NOMO-1 (cell line): Measurements from ENCODE around the gene NCOR1.
"Not testable (repeated sequence)": the region's sequence is repeated elsewhere in the genome, so short reads cannot be mapped to it uniquely, and the experiment has no call there.

Source experiments
- DNase-seq, 2 experiments: peaks; one replicate each; lab custom pipeline; 2025; ENCODE audit not compliant: unreplicated experiment in 2 of 2; lab: John Stamatoyannopoulos, UW

NCOR1 gene

DNA sequence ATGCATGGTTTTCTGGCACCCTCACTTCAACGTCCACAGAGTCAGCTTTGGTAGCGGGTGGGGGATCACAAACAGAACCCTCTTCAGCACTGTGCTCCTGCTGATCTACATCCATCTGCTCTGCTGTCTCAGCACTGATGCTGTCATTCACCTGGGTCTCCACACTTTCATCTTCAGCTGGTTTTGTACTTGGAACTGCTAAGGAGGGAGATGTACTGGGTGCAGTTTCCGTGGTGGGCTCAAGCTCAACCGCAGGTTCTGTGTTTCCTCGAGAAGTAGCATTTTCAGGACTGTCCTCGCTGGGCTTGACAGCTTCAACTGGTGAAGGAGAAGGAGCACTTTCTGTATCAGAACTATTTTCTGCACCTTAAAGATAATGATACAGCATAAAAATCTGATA, 113.9 kb downstream of the NCOR1 start:
- DNase-seq, result no peak

DNA sequence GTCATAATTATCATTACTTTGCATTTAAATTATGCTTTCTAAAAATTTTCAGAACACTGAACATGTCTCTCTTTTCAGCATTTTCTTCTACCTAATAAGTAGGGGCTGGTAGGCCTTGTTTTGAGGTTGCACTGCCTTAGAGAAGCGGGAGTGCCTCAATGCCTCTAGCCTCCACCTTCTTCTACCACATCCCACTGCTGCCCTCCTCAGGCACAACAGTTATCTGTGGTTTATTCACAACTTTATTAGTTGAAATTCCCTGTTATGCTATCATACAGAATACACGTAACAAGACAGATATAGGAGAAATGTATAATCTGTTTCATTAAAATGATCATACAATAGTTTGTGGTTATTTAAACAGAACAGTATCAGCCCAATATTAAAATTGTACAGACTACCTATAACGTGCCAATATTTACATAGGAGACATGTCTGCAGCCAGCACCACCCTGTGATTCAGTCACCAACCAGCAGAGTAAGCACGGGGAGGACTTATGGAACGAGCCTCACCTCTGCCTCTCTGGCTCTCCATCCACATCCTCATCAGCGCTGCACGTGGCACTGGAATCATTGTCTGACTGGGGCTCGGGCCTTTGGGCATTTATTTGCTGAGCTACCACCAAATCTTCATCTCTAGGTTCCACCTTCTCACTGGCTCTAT, 114.5 kb downstream of the NCOR1 start:
- no peak for DNase-seq

DNA sequence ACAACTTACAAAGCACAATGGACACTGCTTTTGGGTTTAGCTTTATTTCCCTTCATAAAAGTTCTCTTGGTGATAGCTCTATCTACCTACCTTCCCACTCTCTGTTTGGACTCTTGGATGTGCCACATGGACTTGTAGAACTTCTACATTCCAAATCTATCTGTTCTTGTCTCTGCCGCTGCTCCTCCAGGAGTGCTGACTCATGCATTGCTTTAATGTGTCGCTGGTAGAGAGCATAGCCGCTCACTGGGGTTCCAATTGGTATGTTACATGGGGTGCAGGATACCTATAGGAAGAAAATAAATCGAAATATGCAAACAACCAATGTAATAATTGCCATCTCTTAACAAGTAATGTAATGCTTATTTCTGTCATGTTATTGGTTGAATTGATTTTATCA, 123.6 kb downstream of the NCOR1 start:
- DNase-seq, result no peak

DNA sequence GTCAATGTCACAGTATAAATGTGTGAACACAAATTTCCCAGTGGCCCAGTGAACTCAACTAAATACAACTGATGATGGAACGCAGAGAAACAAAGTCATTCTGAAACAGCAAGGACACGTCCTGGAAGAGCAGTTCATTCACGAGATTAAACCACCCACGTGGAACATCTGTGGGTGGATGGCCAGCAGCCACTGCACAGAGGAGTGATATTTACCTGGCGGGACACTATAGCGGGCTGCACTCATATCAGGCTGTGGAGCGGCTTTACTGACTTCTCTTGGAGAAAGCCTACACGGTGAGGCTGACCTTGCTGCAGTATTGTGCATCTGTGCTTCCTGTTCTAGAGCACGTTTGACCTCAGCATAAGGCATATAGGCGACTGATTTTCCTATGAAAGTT, 128.4 kb downstream of the NCOR1 start:
- DNase-seq, result no peak

DNA sequence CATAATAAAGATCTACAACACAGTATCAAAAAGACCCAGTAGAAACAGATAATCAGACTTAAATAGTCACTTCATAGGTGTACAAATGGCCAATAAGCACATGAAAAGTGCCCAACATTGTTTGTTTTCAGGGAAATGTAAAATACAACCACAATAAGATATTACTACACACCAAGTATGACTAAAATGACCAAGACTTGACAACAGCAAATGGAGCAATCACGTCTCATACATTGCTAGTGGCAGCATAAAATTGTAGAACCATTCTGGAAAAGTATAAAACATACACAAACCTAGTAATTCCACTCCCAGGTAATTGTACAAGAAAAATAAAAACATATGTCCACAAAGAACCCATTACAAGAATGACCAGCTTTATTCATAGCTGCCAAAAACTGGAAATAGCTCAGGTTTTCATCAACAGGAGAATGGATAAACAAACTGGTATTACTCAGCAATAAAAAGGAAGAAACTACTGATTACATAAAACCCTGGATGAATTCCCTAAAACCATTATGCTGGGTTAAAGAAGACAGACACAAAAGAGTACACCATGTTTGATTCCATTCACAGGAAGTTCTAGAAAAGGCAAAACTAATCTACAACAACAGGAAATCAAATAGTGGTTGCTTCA, 130.2 kb downstream of the NCOR1 start:
- no peak for DNase-seq

DNA sequence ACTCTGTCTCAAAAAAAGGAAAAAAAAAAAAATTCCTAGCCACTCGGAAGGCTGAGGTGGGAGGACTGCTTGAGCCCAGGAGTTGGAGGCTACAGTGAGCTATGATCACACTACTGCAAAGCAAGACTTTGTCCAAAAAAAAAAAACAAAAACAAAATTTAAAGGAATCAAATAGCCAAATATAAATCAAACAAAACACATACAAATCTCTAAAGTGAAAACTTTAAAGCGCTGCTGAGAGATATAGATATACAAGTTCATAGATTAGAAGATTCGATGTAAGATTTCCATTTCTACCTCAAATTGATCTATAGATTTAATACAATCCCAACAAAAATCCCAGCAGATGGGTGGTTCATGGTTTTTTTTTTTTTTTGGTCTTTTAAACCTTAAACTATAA, 132.1 kb downstream of the NCOR1 start:
- DNase-seq, result no peak

DNA sequence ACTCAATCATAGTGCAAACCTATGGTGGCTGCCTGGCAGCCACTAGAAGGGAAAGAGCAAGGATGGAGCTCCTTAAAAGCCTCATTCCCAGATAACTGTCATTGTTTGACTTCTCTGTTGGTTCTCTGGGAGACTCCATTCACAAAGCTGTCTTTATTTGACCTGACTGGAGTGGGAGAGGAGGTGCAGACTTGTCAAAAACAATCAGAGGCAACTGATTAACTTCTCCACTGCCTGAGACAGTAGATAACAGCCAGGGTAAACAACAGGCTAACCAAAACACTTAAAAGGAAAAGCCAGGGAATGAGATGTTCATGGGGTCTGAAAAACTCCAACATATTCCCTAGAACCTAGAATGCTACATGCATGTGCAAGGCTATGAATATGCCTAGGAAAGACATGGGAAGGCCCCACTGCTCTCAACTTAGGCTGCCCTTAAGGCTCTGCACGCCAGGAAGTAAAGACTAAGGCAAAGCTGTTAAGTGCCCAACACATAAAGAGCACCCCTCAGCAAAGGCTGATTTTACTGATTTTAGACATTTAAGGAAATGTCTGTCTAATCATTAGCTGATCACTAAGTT, 133.7 kb downstream of the NCOR1 start:
- no peak for DNase-seq

DNA sequence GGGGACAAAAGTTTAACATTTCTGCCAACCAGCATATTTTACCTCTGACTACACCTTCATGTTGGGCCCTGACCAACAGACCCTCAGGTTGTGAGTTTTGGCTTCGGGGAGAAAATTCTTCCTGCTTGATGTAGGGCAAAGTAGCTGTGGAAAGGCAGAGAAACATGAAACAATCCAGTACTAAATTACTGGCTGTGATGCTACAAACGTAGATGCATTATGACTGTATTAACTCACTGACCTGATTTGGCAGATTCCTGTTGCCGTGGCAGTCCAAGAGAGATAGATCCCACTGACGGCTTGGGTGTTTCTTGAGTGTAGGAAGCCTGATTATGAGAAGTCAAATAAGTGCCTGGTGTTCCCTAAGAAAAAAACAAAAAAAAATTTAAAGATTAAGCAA, 135.0 kb downstream of the NCOR1 start:
- no peak for DNase-seq

DNA sequence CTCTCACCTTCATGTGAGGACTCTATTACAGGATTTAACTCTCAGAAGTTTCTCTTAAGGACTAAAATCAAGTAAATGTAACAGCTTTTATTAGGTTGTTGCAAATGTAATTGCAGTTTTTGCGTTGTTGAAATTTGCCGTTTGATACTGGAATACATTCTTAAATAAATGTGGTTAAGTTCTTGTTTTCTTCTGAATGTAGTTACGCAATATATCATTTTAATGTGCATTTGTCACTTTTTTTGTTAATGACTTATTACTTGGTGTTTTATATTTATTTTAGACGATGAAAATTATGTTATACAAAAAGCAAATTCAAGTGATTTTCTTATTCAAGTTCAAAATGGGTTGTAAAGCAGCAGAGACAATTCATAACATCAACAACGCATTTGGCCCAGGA, 139.4 kb downstream of the NCOR1 start:
- no peak for DNase-seq

DNA sequence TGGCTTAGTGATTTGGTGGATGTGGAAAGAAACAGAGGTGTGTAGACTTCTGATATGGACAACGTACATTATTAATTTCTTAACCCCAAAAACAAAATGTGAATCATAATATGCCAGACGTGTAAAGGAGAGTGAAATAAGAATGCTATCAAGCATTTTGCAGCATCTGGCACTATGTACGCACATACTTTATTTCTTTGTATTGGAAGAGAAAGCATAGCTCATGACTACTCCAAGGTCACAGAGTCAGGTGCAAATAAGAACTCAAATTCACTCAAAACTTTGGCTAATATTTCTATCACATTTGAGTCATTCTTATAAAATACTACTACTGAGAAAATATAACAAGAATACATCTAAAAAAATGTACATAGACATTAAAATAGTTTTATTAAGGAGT, 140.9 kb downstream of the NCOR1 start:
- no peak for DNase-seq

DNA sequence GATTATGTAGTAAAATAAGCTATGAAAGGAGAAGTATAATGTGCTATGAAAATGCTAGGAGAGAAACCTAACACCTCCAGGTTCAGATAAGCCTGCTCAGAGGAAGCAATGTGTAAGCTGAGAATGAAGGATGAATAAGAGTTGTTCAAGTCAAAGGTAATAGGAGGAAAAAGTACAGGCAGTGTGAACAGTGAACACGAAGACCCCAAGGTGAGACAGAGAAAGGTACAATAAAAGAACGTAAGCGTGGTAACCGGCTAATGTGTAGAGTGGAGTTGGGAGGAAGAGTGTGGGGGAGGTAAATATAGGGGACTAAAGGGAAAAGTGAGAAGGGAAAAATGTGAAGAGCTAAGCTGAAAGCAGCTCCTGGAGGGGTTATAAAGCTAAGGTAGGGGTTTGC, 141.5 kb downstream of the NCOR1 start:
- DNase-seq, result no peak

DNA sequence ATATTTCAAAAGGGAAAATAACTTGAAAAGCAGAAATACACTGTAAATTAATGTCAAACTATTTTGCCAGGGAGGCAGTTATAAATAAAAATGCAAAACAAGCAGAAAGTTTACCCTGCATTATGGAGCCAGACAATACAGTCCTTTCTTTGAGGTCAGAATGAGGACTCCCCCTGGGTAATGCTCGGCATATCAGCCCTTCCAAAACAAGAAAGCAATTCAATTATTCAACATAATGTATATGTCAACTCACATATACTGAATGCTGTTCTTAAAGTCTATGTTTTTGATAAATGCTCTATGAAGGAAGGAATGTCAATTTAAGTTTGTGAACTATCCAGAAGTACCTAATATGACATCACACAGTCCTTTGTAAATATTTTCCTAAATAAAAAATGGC, 143.3 kb downstream of the NCOR1 start:
- no peak for DNase-seq

DNA sequence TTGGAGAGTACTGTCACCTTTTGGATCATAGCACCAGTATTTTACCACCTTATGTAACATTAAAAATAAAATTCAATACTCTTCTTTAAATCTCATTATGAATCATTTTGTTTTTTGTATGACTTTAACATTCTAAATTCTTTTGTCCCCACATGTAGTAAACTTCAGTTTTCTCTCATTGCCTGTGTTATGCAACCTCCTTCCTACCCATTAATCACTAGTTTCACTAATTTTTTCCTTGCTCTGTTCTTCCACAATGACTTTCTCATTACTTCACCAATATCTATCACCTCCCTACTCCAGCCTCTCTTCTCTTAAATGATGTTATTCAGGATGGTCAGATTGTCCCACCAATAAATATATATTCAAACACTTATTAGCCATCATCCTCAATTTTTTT, 147.0 kb downstream of the NCOR1 start:
- no peak for DNase-seq

DNA sequence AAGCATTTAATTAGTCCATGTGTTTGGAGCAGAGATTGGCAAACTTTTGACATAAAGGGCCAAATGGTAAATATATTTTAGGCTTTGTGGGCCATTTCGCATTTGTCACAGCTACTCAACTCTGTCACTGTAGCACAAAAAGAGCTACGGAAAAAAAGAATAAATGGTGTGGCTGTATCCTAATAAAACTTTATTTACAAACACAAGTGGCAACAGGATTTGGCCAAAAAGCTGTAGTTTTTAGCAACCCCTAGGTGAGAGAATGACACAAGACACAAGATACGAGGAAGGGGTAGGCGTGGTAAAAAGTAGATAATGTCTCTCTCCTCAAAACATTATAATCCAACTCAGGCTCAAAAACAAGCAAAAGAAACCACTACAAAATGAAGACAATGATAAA, 149.2 kb downstream of the NCOR1 start:
- no peak for DNase-seq

DNA sequence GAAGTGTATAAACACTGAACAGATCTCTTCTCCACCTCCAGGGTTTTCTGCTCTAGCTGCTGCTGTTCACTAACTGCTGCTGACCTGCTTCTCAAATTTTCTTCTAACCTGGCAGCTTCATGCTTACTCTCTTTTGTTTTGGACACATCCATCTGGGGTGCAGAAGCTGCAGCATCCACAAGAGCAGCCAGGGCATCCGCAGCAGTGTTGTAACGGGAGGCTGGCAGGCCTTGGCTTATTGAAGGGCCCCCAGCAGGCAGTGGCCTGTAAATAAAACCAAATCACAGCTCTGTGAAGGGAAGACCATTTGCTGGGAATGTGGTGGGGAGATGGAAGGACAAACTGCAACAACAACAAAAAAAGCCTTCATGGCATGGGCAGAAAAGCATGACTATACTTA, 153.7 kb downstream of the NCOR1 start:
- no peak for DNase-seq

DNA sequence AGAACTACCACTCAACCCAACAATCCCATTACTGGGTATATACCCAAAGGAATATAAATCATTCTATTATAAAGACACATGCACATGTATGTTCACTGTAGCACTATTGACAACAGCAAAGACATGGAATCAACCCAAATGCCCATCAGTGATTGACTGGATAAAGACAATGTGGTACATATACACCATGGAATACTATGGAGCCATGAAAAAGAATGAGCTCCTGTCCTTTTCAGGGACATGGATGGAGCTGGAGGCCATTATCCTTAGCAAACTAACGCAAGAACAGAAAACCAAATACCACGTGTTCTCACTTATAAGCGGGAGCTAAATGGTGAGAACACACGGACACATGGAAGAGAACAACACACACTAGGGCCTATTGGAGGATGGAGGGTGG, 160.2 kb downstream of the NCOR1 start:
- not testable (repeated sequence) for DNase-seq

DNA sequence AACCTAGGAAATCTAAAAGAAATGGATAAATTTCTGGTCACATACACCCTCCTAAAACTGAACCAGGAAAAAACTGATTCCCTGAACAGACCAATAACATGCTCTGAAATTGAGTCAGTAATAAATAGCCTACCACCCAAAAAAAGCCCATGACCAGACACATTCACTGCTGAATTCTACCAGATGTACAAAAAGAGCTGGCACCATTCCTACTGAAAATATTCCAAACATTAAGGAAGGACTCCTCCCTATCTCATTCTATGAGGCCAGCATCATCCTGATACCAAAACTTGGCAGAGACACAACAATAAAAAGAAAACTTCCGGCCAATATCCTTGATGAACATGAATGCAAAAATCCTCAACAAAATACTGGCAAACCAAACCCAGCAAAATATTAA, 162.8 kb downstream of the NCOR1 start:
- DNase-seq, result no peak

DNA sequence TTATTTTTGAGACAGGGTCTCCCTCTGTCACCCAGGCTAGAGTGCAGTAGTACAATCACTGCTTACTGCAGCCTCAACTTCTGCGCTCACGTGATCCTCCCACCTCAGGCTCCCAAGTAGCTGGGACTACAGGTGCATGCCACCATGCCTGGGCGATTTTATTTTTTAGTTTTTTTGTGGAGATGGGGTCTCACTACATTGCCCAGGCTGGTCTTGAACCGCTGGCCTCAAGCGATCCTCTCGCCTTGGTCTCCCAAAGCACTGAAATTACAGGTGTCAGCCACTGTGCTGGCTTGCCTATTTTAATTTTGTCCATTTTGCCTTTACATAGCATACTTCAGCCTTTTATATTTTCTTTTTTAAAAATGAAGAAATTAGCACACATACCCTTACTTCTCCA, 164.5 kb downstream of the NCOR1 start:
- no peak for DNase-seq

DNA sequence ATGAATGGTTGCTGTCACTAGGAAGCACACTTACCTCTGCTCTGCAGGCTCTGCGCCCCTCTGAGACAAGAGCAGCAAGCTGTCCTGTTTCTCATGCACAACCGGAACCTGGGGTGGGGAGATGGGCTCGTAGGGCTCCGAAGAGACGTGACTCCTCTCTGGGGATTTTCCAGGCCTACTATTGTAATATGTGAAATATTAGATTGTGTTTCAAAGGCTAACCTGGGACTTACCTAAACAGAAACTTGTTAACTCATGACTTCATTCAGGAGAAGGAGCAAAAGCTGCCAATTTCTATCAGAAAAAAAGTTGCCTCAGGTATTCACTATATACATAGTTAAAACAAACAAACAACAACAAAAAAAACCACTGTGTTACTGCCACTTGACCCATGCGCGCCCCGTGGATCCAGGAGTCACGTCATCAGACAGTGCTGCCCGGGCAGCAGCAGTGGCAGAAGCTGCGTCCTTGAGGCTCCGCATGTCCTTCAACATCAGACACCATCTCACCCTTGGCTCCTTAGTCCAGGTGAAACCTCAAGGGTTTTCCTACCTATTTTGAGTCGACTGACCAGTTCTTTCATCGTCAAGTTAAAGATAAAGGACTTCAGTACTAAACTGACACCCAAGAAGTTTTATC, 166.4 kb downstream of the NCOR1 start:
- no peak for DNase-seq

DNA sequence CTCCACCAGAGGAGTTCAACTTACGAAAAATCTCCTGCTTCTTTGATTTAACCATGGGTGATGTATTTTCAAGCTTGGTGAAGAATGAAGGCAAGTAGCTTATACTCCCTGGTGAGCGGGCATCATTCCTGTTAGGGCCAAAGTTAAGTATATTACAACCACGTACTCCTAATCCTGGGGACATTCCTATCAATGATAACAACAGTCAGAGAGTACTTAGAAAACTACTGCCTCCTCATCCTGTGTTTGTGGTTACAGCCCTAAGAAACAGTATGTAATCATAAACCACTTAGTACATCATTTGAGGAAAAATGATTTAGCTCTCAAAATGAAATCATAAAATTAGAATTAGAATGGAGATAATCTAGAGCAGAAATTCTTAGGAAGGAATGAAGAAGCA, 168.4 kb downstream of the NCOR1 start:
- DNase-seq, result no peak

DNA sequence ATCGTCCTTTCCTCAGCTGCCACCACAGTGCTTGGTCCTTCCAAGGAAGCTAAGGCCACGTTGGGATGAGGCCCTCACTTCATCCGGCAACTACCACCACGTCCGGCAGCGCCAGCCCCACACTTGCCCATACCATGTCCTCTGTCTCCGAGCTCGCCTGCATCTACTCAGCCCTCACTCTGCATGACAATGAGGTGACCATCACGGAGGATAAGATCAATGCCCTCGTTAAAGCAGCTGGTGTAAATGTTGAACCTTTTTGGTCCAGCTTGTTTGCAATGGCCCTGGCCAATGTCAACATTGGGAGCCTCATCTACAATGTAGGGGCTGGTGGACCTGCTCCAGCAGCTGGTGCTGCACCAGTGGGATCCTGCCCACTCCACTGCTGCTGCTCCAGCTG, 170.8 kb downstream of the NCOR1 start:
- no peak for DNase-seq

DNA sequence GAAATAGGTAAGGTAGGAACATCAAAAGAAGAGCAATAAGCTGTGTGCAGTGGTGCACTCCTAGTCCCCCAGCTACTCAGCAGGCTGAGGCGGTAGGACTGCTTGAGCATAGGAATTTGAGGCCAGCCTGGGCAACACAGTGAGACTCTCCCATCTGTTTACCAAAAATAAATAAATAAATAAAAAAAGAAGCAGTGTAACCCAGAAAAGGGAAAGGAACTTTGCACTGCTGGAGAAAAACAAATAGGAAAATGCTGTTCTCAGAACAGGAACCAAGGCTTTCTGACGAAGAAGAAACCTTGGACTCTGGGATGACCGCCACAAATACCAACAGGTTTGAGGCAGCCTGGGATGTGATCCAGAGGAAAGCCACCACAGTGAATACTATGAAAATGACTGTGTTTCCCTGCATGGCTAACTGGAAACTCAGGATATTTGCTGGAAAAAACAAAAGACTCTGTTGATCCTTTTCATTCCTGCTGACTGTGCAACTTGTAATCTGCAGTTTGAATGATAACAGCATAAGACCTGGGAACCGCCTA, 174.6 kb downstream of the NCOR1 start:
- no peak for DNase-seq
